NCI-H774 (cell line): ENCODE measurements around the gene GPR78.

Experiments used
- DNase-seq: peaks from one replicate; lab custom pipeline; 2025; lab: John Stamatoyannopoulos, UW

Gene GPR78

GRCh38 chr4:8600266-8600665, 20.1 kb downstream of the GPR78 start:
- DNase-seq, result no peak

GRCh38 chr4:8600686-8601085, 20.5 kb downstream of the GPR78 start:
- DNase-seq, result no peak

GRCh38 chr4:8601086-8601485, 20.9 kb downstream of the GPR78 start:
- DNase-seq, result no peak

- DNase-seq, result no peak
Observed at GRCh38 chr4:8601556-8601955, 21.4 kb downstream of the GPR78 start.

- no peak for DNase-seq
Observed at GRCh38 chr4:8602686-8603430, 22.7 kb downstream of the GPR78 start.

- DNase-seq, result no peak
Observed at GRCh38 chr4:8603931-8604330, 23.7 kb downstream of the GPR78 start.

- DNase-seq, result no peak
Observed at GRCh38 chr4:8605289-8605688, 25.1 kb downstream of the GPR78 start.

GRCh38 chr4:8606476-8606875, 26.3 kb downstream of the GPR78 start:
- DNase-seq, result no peak

GRCh38 chr4:8606966-8607365, 26.8 kb downstream of the GPR78 start:
- no peak for DNase-seq

GRCh38 chr4:8607603-8608481, 27.6 kb downstream of the GPR78 start:
- DNase-seq, result no peak

- DNase-seq, result no peak
Observed at GRCh38 chr4:8608714-8609391, 28.7 kb downstream of the GPR78 start.

GRCh38 chr4:8609406-8609805, 29.2 kb downstream of the GPR78 start:
- no peak for DNase-seq

- no peak for DNase-seq
Observed at GRCh38 chr4:8609824-8610350, 29.7 kb downstream of the GPR78 start.

GRCh38 chr4:8610858-8611616, 30.8 kb downstream of the GPR78 start:
- DNase-seq, result no peak

GRCh38 chr4:8612646-8613045, 32.5 kb downstream of the GPR78 start:
- no peak for DNase-seq

GRCh38 chr4:8613421-8614364, 33.5 kb downstream of the GPR78 start:
- DNase-seq, result no peak

GRCh38 chr4:8614365-8615193, 34.4 kb downstream of the GPR78 start:
- no peak for DNase-seq

- no peak for DNase-seq
Observed at GRCh38 chr4:8615366-8615765, 35.2 kb downstream of the GPR78 start.

- no peak for DNase-seq
Observed at GRCh38 chr4:8615921-8616787, 36.0 kb downstream of the GPR78 start.
